GM12878 (cell line): ENCODE data around the gene CDH4. TPM values are rescaled to one million over a fixed set of nuclear protein-coding genes. Genes with fewer than 3 reads are reported as not detected.

Source experiments
- ATAC-seq: fragments of 200-7000 bp; cut with Tn5 transposase; 3 replicates; pipeline ENCODE4 v1.9.1; 2020; ENCODE audit warnings: mild to moderate bottlenecking, moderate library complexity
- BruUV-seq: library from RNA; stranded (reverse); fragments of 400-500 nt; replicated peaks from 2 replicates; lab custom pipeline; 2021; lab: Mats Ljungman, UMichigan
- CTCF ChIA-PET: fragments of 300-600 bp; sonication (Branson Sonifier 250); formaldehyde crosslinking; extraction: SDS; loops from one replicate; lab custom pipeline; 2021; ENCODE audit warnings: inconsistent platforms; lab: Yijun Ruan, JAX
- POLR2A ChIA-PET: fragments of 350-600 bp; formaldehyde crosslinking; extraction: SDS; loops from one replicate; lab custom pipeline; 2021; ENCODE audit warnings: inconsistent platforms; lab: Charles Lee
- RAD21 ChIA-PET: fragments of 300-600 bp; sonication (Branson Sonifier 250); formaldehyde crosslinking; loops from one replicate; lab custom pipeline; 2023; ENCODE audit warnings: antibody characterized with exemption; ENCODE audit not compliant: unreplicated experiment; lab: Charles Lee
- SMC1A ChIA-PET: fragments of 300-600 bp; sonication (Branson Sonifier 250); formaldehyde crosslinking; loops from one replicate; lab custom pipeline; 2023; ENCODE audit not compliant: unreplicated experiment, uncharacterized antibody; lab: Charles Lee
- DNase-seq: peaks from one replicate; pipeline ENCODE4 v3.0.0-alpha.2; 2011; ENCODE audit warnings: low read depth, low spot score
- FAIRE-seq: peaks from 3 replicates; lab custom pipeline; 2011; peaks lifted over from hg19 to GRCh38; lab: Jason Lieb, UNC
- H2AFZ ChIP-seq: 2 replicates; pipeline ENCODE4 v1.6.0; 2011; ENCODE audit warnings: low read depth, low read length, control low read depth; ENCODE audit not compliant: control insufficient read depth
- H3K27ac ChIP-seq: 2 replicates; pipeline ENCODE4 v1.5.1; 2011; ENCODE audit warnings: control low read depth; ENCODE audit not compliant: control insufficient read depth, insufficient read depth
- H3K27me3 ChIP-seq, 2 experiments: replicated peaks in 1 of 2; 2 replicates each; pipeline versions ENCODE4 v1.6.0 to v1.6.1; 2011; ENCODE audit warnings: low read length in 1 of 2; ENCODE audit not compliant: control insufficient read depth in 2 of 2, insufficient read depth in 2 of 2
- H3K36me3 ChIP-seq, 2 experiments: 2 replicates each; pipeline ENCODE4 v1.5.1; 2011; ENCODE audit warnings: low read length in 1 of 2; ENCODE audit not compliant: control insufficient read depth in 2 of 2, insufficient read depth in 2 of 2
- H3K4me1 ChIP-seq: 2 replicates; pipeline ENCODE4 v1.6.1; 2011; ENCODE audit warnings: mild to moderate bottlenecking, low read length, moderate library complexity, mixed read lengths; ENCODE audit not compliant: control insufficient read depth, insufficient read depth
- H3K4me2 ChIP-seq: 2 replicates; pipeline ENCODE4 v1.6.0; 2011; ENCODE audit warnings: control low read depth; ENCODE audit not compliant: control insufficient read depth, insufficient read depth
- H3K4me3 ChIP-seq: fragments of 200-600 bp; sonication (generic); 2 replicates; pipeline ENCODE4 v1.5.1; 2016
- H3K79me2 ChIP-seq: 2 replicates; pipeline ENCODE4 v1.6.0; 2011; ENCODE audit warnings: low read length; ENCODE audit not compliant: control insufficient read depth, insufficient read depth
- H3K9ac ChIP-seq: 2 replicates; pipeline ENCODE4 v1.8.0; 2011; ENCODE audit warnings: low read length, control low read depth, mixed read lengths; ENCODE audit not compliant: control insufficient read depth, insufficient read depth
- H3K9me3 ChIP-seq: replicated peaks from 3 replicates; pipeline ENCODE4 v1.5.1; 2011; ENCODE audit warnings: mild to moderate bottlenecking, low read length; ENCODE audit not compliant: control insufficient read depth, insufficient read depth
- H4K20me1 ChIP-seq: 2 replicates; pipeline ENCODE4 v1.6.0; 2011; ENCODE audit not compliant: control insufficient read depth, insufficient read depth
- BHLHE40 ChIP-seq, 2 experiments: fragments of 450-650 bp in 1 of 2; IDR thresholded peaks; 2 replicates each; pipeline ENCODE4 v1.6.1; 2011 to 2017; ENCODE audit warnings: low read depth in 2 of 2, borderline replicate concordance in 1 of 2, improper control_type of control experiment in 1 of 2, low read length in 1 of 2, mild to moderate bottlenecking in 1 of 2
- CBX3 ChIP-seq: fragments of 200-600 bp; sonication (generic); IDR thresholded peaks from 2 replicates; pipeline ENCODE4 v1.6.1; 2016; ENCODE audit warnings: low read depth, borderline replicate concordance
- CHD1 ChIP-seq: IDR thresholded peaks from 2 replicates; pipeline ENCODE4 v1.6.1; 2012; ENCODE audit warnings: low read depth, low read length, improper control_type of control experiment
- DPF2 ChIP-seq: fragments of 450-650 bp; IDR thresholded peaks from 2 replicates; pipeline ENCODE4 v1.6.1; 2017; ENCODE audit warnings: mild to moderate bottlenecking
- FOS ChIP-seq: IDR thresholded peaks from 3 replicates; pipeline ENCODE4 v1.6.1; 2011; ENCODE audit warnings: borderline replicate concordance; ENCODE audit not compliant: insufficient read length; ENCODE audit errors: extremely low read depth
- HDAC6 ChIP-seq: fragments of 200-600 bp; sonication (generic); IDR thresholded peaks from one replicate; pipeline ENCODE4 v1.8.0; 2017; ENCODE audit warnings: antibody characterized with exemption; ENCODE audit not compliant: unreplicated experiment
- IKZF1 ChIP-seq: fragments of 450-650 bp; conservative IDR thresholded peaks from 2 replicates; pipeline ENCODE4 v1.6.1; 2017; ENCODE audit warnings: antibody characterized with exemption, mild to moderate bottlenecking
- MEF2B ChIP-seq: fragments of 450-650 bp; IDR thresholded peaks from 2 replicates; pipeline ENCODE4 v1.6.1; 2018; ENCODE audit warnings: mild to moderate bottlenecking, moderate library complexity; ENCODE audit not compliant: partially characterized antibody, poor library complexity, severe bottlenecking
- MYC ChIP-seq: IDR thresholded peaks from 2 replicates; pipeline ENCODE4 v1.6.1; 2011; ENCODE audit warnings: mild to moderate bottlenecking, low read length, moderate library complexity, inconsistent platforms; ENCODE audit not compliant: insufficient read depth, insufficient replicate concordance, insufficient read length, severe bottlenecking
- NFYA ChIP-seq: IDR thresholded peaks from 2 replicates; pipeline ENCODE4 v1.6.1; 2011; ENCODE audit warnings: low read depth, mild to moderate bottlenecking, low read length, improper control_type of control experiment, borderline replicate concordance
- POLR2A ChIP-seq: IDR thresholded peaks from 2 replicates; pipeline ENCODE4 v1.6.1; 2011; ENCODE audit warnings: low read depth, mild to moderate bottlenecking, low read length
- RB1 ChIP-seq: fragments of 450-650 bp; formaldehyde crosslinking; IDR thresholded peaks from 2 replicates; pipeline ENCODE4 v1.6.1; 2017; ENCODE audit warnings: mild to moderate bottlenecking, borderline replicate concordance
- SIN3A ChIP-seq: IDR thresholded peaks from 2 replicates; pipeline ENCODE4 v1.6.1; 2012; ENCODE audit warnings: low read depth, low read length, improper control_type of control experiment
- SREBF2 ChIP-seq: IDR thresholded peaks from 2 replicates; pipeline ENCODE4 v1.6.1; 2012; ENCODE audit warnings: mild to moderate bottlenecking, low read length
- STAT1 ChIP-seq: fragments of 450-650 bp; conservative IDR thresholded peaks from 2 replicates; pipeline ENCODE4 v1.6.1; 2014; ENCODE audit warnings: antibody characterized with exemption, mild to moderate bottlenecking
- TCF12 ChIP-seq: IDR thresholded peaks from 2 replicates; pipeline ENCODE4 v1.6.1; 2011; ENCODE audit warnings: low read depth, mild to moderate bottlenecking, low read length
- TCF3 ChIP-seq: IDR thresholded peaks from 2 replicates; pipeline ENCODE4 v1.6.1; 2012; ENCODE audit warnings: low read depth, mild to moderate bottlenecking, low read length, borderline replicate concordance; ENCODE audit not compliant: insufficient read depth
- ZNF24 ChIP-seq: fragments of 450-650 bp; IDR thresholded peaks from 2 replicates; pipeline ENCODE4 v1.6.1; 2017; ENCODE audit warnings: antibody characterized with exemption, mild to moderate bottlenecking
- WGBS: methylation state at CpG from one replicate; pipeline ENCODE4 v1.1.6; 2016; ENCODE audit warnings: low lambda C conversion rate; ENCODE audit not compliant: insufficient replicate concordance, insufficient coverage; ENCODE audit errors: missing lambda C conversion rate; 5-methylcytosine and 5-hydroxymethylcytosine counted together
- in situ Hi-C: fragments of 300-500 bp; cut with MboI; formaldehyde crosslinking; loops from 9 replicates; pipeline ENCODE4 v1.14.3; 2018; ENCODE audit warnings: mixed read lengths
- intact Hi-C: fragments of 100-400 bp; cut with micrococcal nuclease; formaldehyde crosslinking; loops from one replicate; pipeline ENCODE4 v1.14.2; 2022; ENCODE audit not compliant: unreplicated experiment
- polyA plus RNA-seq, 11 experiments: library from polyadenylated mRNA; depleted of rRNA in 4 of 11; unstranded in 6 of 11; stranded (reverse) in 5 of 11; fragments of >200 nt; fragmentation: Nextera tagmentation in 4 of 11; fragmentation: Illumina TruSeq in 1 of 11; extraction: Ambion mirVana in 4 of 11; extraction: Trizol in 1 of 11; gene quantifications; 1 replicate in 1 of 11; 2 replicates in 10 of 11; pipeline versions ENCODE4 v1.2.1 to v1.2.3, GENCODE V29; 2011 to 2016; ENCODE audit warnings: inconsistent platforms in 2 of 11, missing spikeins in 2 of 11, low read depth in 1 of 11
- total RNA-seq, 4 experiments: library from RNA; depleted of rRNA in 3 of 4; stranded (reverse); fragments of >200 nt in 3 of 4; fragmentation: Illumina TruSeq in 1 of 4; extraction: Trizol in 1 of 4; gene quantifications; 2 replicates each; pipeline versions ENCODE4 v1.2.1 to v1.2.3, GENCODE V29; 2013 to 2021
- TF ChIP-seq, protein P1 (sequence below): fragments of 450-650 bp; IDR thresholded peaks from 2 replicates; pipeline ENCODE4 v1.6.1; 2016; ENCODE audit warnings: mild to moderate bottlenecking

CDH4 gene
- total and polyA plus RNA-seq, 10 of the 15 experiments (the other 5 are each of a cell fraction or from before 2014, with no cell fraction given) = not detected

DNA sequence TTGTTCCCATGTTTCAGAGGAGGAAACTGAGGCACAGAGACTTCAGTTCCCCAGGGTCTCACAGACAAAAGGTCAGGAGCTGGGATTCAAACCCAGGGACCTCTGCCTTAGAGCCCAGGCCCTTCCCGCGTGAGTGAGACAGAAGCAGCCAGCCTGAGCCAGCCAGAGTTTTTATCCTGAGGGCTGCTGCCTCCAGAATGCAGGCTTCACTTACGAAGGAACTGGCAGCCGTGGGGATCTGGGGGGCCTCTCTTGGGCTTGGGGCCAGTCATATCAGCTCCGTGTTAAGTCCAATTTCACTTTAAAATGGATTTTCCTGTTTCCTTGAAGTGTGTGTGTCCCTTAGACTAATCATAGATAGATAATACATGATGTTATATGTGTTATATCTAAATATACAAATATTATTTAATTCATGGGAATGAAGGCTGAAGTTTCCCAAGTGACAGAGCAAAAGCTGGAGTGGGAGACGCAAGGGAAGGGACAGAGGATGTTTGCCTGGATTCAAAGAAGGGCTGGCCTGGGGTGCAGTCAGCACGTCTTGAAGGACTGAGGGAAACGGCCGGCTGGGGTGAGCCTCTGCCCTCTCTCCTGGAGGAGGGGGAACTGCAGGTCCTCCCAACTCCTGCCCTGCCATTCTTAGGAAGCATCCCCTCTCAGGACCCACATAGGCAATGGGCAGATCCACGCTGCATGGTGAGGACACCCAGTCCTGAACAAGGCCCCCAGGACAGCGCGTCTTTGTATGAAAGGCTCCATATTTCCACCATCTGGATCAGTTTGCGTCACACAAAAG lies 320.1 kb downstream of the CDH4 start:
- RAD21 ChIA-PET = no interaction called here

More for the DNA sequence above, 320.1 kb downstream of the CDH4 start:
- no peak overlapping the region for H2AFZ ChIP-seq
- in situ Hi-C loops (no loop called here), intact Hi-C loops (no loop called here)
- H3K36me3 ChIP-seq = no peaks in the 10 kb centered on the region
- FAIRE-seq = no peak
- ChIA-PET SMC1A (no interaction called here), CTCF (no interaction called here)
- no peaks in the 10 kb centered on the region for H4K20me1 ChIP-seq
- ATAC-seq = no peak
- no peak overlapping the region for H3K9ac ChIP-seq
- no peaks in the 10 kb centered on the region for H3K79me2 ChIP-seq
- TF ChIP-seq CBX3 (no peak), SIN3A (no peak), HDAC6 (no peak), STAT1 (no peak), RB1 (no peak), TCF12 (no peak), NFYA (no peak), IKZF1 (no peak), ZNF24 (no peak), MEF2B (no peak), BHLHE40 (IDR thresholded peaks at IDR 0.05; ENCODE audit: borderline replicate concordance in 1 of 2, low read depth in 2 of 2, low read length in 1 of 2) (no peak), CHD1 (no peak), POLR2A (no peak), MYC (no peak), TCF3 (no peak), FOS (no peak), SREBF2 (no peak), DPF2 (no peak)
- TF ChIP-seq, protein P1, sequence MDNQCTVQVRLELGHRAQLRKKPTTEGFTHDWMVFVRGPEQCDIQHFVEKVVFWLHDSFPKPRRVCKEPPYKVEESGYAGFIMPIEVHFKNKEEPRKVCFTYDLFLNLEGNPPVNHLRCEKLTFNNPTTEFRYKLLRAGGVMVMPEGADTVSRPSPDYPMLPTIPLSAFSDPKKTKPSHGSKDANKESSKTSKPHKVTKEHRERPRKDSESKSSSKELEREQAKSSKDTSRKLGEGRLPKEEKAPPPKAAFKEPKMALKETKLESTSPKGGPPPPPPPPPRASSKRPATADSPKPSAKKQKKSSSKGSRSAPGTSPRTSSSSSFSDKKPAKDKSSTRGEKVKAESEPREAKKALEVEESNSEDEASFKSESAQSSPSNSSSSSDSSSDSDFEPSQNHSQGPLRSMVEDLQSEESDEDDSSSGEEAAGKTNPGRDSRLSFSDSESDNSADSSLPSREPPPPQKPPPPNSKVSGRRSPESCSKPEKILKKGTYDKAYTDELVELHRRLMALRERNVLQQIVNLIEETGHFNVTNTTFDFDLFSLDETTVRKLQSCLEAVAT = no peak
- TF ChIP-seq, all 136 proteins: peak for 0
- Histone ChIP-seq H3K4me2 (no peak overlapping the region), H3K4me3 (no peak overlapping the region), H3K9me3 (no peaks in the 10 kb centered on the region; the same call in 2 of the 3 replicates), H3K4me1 (no peaks in the 10 kb centered on the region), H3K27me3 (no peaks in the 10 kb centered on the region), H3K27ac (no peak overlapping the region)
- BruUV-seq = no TSS peak
- POLR2A ChIA-PET = no interaction called here
- 51% methylated on average over 13 of the region's 13 CpGs for WGBS
- no peak for DNase-seq
